Ovary (tissue), 3 donors: Measurements from ENCODE around the gene BCAR3.

Experiments
- EP300 ChIP-seq: sonication (generic); formaldehyde crosslinking; IDR thresholded peaks from one replicate; pipeline ENCODE4 v1.6.1; 2017; ENCODE audit warnings: antibody characterized with exemption
- POLR2A ChIP-seq: fragments of 450-650 bp; IDR thresholded peaks from one replicate; pipeline ENCODE4 v1.6.1; 2017; ENCODE audit warnings: antibody characterized with exemption, mild to moderate bottlenecking, moderate library complexity
- TF ChIP-seq, protein P1 (sequence below), 3 donors: fragments of 450-650 bp in 2 of 3; fragments of 200-600 bp in 1 of 3; IDR thresholded peaks; one replicate each; pipeline versions ENCODE4 v1.5.1 to v1.8.0; 2016 to 2022; ENCODE audit warnings: antibody characterized with exemption in 3 of 3, mild to moderate bottlenecking in 1 of 3
- donor health status: DM: no; HTN: no; CAD: no.

DNA sequence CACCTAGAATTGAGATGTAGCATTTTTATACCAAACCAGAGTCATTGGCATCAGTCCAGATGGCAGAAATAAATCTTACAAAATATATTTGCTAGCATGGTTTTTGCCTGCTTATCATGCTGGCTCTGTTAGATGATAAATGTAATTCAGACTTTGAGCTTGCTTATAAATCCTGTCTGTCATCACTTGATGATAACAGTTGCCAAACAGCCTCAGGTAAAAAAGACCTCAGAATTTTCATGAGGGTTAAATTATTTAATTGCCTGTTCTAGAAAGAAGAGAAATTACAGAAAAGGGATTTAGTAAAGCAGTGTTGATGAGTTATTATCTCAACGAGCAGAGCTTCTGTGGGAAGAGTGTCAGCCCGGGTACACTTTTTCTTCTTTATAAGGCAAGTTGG lies 150.4 kb downstream of the BCAR3 start:
- TF ChIP-seq, protein P1, sequence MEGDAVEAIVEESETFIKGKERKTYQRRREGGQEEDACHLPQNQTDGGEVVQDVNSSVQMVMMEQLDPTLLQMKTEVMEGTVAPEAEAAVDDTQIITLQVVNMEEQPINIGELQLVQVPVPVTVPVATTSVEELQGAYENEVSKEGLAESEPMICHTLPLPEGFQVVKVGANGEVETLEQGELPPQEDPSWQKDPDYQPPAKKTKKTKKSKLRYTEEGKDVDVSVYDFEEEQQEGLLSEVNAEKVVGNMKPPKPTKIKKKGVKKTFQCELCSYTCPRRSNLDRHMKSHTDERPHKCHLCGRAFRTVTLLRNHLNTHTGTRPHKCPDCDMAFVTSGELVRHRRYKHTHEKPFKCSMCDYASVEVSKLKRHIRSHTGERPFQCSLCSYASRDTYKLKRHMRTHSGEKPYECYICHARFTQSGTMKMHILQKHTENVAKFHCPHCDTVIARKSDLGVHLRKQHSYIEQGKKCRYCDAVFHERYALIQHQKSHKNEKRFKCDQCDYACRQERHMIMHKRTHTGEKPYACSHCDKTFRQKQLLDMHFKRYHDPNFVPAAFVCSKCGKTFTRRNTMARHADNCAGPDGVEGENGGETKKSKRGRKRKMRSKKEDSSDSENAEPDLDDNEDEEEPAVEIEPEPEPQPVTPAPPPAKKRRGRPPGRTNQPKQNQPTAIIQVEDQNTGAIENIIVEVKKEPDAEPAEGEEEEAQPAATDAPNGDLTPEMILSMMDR (IDR thresholded peaks at IDR 0.05) = no peak
- TF ChIP-seq EP300 (no peak), POLR2A (no peak)
